SW480 (cell line): ENCODE results near the gene RAB4B.
"Not testable (repeated sequence)": the region's sequence is repeated elsewhere in the genome, so short reads cannot be mapped to it uniquely, and the experiment has no call there.

Experiments
- DNase-seq: peaks from one replicate; pipeline ENCODE4 v3.0.0-alpha.2; 2016; ENCODE audit warnings: low spot score

RAB4B gene

GRCh38 chr19:40777937-40778705 is at the start of gene RAB4B:
Gene RAB4B (plus strand): TSS chr19:40778247. CDS start chr19:40778376, 129 bp downstream.
- peak; percentile 100 for DNase-seq

GRCh38 chr19:40730065-40730464 is 48.0 kb upstream of the RAB4B start:
- DNase-seq = not testable (repeated sequence)

GRCh38 chr19:40732304-40732703 is 45.7 kb upstream of the RAB4B start:
- DNase-seq = not testable (repeated sequence)

GRCh38 chr19:40733149-40733548 is 44.9 kb upstream of the RAB4B start:
- no peak for DNase-seq

- DNase-seq = no peak
Measured at GRCh38 chr19:40735013-40735771, 42.9 kb upstream of the RAB4B start.

- DNase-seq = no peak
Measured at GRCh38 chr19:40736661-40737060, 41.4 kb upstream of the RAB4B start.

GRCh38 chr19:40737102-40737644 is 40.9 kb upstream of the RAB4B start:
- no peak for DNase-seq

- DNase-seq = no peak
Measured at GRCh38 chr19:40739030-40739839, 38.8 kb upstream of the RAB4B start.

- DNase-seq = no peak
Measured at GRCh38 chr19:40739871-40740703, 38.0 kb upstream of the RAB4B start.

GRCh38 chr19:40740747-40741146 is 37.3 kb upstream of the RAB4B start:
- no peak for DNase-seq

- DNase-seq = no peak
Measured at GRCh38 chr19:40741527-40742390, 36.3 kb upstream of the RAB4B start.

- DNase-seq = no peak
Measured at GRCh38 chr19:40742477-40742876, 35.6 kb upstream of the RAB4B start.

GRCh38 chr19:40742886-40743285 is 35.2 kb upstream of the RAB4B start:
- no peak for DNase-seq

- no peak for DNase-seq
Measured at GRCh38 chr19:40743926-40744325, 34.1 kb upstream of the RAB4B start.

- no peak for DNase-seq
Measured at GRCh38 chr19:40744554-40745401, 33.3 kb upstream of the RAB4B start.

- DNase-seq = no peak
Measured at GRCh38 chr19:40745402-40745780, 32.7 kb upstream of the RAB4B start.

GRCh38 chr19:40747536-40747935 is 30.5 kb upstream of the RAB4B start:
- DNase-seq = no peak

GRCh38 chr19:40750058-40750873 is 27.8 kb upstream of the RAB4B start, which contains the start of gene ACTMAP:
Gene ACTMAP (minus strand): TSS chr19:40750477. CDS start chr19:40749803, 674 bp downstream.
- peak; percentile 100 for DNase-seq
